ENCODE data around the gene TSPEAR.

TSPEAR gene

DNA sequence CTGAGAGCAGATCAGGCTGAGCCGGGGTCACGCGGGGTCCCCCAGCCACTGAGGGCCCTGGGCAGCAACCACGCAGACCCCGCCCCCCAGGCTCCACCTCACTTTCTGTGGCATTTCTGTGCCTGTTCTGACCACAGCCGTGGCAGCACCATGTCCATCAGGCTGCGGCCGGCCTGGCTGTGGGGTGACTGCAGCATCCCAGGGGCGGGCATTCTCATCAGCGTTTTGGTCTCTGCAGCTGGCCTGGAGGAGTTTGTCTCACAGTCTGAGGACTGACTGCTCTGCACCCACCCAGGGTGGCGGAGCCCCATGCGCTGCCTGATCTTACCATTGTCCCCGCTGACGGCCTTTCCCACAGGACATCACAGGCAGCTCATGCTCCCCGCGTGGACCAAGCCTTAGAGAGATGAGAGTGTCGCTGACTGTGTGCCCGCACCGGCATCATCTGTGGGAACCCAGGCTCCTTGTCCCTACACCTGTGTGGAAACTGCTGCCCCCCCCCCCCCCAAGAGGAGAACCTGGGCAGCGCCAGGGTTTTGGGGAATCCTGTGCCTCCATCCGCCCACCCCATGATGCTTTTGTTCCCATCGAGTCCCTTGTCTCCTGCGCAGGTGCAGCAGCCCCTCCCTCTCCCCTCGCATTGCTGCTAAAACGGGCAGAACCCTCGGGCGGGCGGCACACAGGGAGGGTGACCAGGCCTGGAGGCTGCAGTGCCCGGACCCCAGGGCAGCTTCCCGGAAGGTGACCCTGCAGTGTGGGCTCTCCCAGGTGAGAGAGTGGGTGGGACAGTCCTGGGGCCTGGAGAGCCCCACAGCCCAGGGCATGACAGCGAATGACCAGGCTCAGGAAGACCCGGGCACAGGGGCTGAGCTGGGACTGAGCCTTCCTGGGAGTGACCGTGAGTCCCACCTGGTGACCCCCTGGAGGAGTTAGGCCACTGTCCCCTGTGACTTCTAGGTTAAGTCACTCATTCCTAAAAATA lies 173.2 kb downstream of the TSPEAR start:
- no peak for DNase-seq

GRCh38 chr21:44535963-44536362 lies 175.4 kb downstream of the TSPEAR start:
- DNase-seq = no peak

GRCh38 chr21:44534688-44535087 lies 176.7 kb downstream of the TSPEAR start:
- DNase-seq = no peak

DNA sequence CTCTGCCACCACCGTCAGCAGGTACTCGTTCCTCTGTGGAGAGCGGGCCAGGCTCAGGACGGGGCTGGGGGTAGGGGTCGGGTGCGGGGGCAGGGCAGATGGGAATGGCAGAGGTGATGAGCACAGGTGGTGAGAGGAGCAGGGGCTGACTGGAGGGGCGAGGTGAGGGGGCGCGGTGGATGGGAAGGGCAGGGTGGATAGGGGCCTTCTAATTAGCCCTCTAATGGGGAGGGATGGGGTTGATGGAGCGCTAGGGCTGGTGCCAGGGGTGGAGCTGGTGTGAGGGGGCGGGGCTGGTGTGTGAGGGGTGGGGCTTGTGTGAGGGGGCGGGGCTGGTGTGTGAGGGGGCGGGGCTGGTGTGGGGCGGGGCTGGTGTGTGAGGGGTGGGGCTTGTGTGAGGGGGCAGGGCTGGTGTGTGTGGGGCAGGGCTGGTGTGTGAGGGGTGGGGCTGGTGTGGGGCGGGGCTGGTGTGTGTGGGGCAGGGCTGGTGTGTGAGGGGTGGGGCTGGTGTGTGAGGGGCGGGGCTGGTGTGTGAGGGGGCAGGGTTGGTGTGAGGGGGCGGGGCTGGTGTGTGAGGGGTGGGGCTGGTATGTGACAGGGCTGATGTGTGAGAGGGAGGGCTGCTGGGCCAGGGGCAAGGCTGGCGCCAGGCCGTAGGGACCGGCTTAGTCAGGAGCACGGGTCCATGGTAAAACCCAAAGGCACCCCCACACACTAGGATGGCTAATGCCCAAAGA lies 177.3 kb downstream of the TSPEAR start:
- DNase-seq = no peak

- DNase-seq = no peak
These were observed 178.1 kb downstream of the TSPEAR start for GRCh38 chr21:44533121-44533890.

DNA sequence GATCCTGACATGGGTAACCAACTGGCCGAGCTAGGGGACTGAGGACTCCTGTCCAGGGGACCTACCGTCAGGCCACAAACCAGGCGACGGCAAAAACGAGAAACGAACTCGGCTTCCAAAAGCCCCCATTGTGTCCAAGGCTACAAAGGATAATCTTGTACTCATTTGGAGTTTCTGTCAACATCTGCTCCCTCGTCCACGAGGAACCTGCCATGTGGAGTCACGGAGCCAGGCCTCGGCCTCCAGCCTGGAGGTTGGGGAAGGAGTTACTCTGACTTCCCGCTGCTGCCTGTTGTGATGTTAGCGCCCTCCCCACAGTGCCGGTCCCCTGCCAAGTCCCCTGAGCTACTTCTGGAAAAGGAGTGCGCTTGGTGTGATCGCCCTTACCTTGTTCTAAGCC lies 178.7 kb downstream of the TSPEAR start:
- DNase-seq = no peak

GRCh38 chr21:44531606-44532564 lies 179.5 kb downstream of the TSPEAR start:
- no peak for DNase-seq

DNA sequence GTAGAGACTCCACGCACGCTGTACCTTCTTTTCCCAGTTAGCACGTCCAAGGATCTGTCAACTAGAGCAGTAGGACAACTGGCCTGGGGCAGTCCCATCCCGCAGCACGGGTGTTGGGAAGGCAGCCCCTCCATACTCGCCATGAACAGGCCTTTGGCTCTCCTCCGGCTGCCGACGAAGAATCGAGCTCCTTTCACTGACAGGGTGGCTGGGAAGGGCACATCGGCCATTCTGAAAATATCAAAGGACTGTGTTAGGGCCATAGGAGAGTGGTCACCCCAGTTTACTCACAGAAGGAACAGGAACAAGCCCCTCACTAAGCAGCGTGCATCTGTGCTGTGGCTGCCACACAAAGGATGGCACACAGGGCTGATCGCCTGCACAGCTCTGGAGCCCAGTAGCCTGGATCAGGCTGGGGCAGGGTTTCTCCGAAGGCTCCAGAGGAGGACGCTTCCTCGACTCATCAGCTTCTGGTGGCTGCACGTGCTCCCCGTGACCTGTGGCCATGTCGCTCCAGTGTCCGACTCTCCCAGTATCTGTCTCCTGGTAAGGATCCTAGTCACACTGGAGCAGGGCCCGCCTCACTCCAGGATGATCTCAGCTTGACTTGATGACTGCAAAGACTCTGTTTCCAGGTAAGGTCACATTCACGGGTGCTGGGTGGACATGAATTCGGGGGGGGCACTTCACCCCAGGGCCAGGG lies 180.3 kb downstream of the TSPEAR start:
- DNase-seq = no peak

DNA sequence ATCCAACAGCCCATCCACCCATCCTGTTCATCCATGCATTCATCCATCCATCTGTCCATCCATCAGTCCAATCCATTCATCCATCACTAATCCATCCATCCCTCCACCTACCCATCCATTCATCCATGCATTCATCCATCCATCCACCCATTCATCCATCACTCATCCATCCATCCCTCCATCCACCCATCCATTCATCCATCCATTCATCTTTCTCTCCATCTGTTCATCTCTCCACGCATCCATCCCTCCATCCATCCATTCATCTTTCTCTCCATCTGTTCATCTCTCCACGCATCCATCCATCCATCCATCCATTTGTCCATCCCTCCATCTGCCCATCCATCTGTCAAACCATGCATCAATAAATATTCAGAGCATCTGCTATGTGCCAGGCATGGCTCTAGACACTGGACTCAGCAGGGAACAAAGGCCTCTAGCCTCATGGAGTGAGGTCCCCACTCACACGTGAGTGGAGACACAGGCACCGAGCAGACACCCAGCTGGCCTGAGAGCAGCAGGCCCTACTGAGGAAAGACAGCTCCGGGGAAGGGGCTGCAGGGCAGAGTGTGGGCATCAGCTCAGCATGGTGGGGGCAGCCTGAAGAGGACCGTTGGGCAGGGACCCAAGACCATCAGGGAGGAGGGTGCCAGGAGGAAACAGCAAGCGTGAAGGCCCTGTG lies 181.0 kb downstream of the TSPEAR start:
- no peak for DNase-seq

DNA sequence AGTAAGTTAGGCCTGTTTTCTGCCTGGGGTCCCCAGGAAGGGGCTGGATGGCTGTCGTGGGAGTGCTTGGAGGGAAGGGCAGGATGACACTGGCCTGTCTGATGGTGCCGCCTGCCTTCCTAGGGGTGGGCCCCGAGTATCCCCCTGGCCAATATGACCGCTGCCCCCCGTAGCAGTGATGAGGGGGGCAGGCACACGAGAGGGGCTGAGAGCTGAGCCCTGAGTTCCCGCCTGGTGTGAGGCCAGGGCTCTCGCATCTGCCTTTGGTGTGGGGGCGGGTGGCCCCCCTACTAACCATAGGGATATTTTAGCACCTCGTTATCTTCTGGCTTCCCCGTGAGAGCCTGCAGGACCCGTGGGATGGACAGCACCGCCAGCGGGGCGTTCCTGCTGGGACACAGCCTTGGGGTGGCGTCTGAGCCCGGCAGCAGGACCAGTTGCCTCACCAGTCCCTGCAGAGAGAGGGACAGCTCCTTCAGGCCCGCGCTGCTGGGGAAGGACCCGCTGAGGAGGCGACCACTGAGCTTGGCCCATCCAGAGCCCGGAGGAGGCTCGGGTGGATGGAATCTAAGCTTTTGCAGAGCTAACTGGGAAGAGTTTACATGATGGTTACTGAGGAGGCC lies 181.8 kb downstream of the TSPEAR start:
- no peak for DNase-seq

DNA sequence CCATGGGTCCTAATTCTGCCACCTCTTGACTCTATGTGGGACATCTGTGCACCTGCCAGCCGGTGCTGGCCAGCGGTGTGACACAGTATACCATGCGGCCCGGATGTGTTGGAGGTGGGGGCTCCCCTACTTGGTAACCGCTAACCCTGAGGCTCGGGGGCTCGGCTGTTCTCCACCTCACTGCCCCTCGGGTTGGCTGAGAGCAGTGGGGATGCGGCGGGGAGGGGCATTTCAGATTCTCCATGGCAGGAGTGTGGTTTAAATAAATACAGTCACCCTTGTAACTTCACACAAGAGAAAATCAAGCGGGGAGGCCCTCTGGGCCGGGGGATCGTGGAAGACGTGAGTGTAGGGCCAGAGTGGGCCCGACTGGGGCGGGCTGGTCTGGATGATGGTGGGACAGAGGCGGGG lies 182.4 kb downstream of the TSPEAR start:
- no peak for DNase-seq

DNA sequence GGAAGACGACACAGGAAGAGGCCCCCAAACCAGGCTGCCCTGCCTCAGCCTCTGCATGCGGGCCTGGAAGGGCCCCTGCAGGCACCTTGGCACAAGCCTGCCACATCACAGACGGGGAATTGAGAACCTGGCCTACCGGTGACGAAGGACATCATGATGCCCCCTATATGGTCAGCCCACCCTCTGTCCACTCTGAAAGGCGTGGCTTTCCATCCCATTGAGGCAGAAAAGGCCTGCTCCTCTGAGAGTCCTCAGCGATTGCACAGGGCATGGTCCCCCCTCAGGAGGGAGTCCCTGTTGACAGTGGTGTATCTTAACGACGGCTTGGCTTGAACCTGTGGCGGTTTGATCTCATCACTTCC lies 182.8 kb downstream of the TSPEAR start:
- DNase-seq = no peak

- DNase-seq = no peak
These were observed 183.3 kb downstream of the TSPEAR start for GRCh38 chr21:44527983-44528633.

- no peak for DNase-seq
These were observed 184.0 kb downstream of the TSPEAR start for GRCh38 chr21:44527156-44527982.

GRCh38 chr21:44526096-44526997 lies 185.0 kb downstream of the TSPEAR start:
- DNase-seq = no peak

DNA sequence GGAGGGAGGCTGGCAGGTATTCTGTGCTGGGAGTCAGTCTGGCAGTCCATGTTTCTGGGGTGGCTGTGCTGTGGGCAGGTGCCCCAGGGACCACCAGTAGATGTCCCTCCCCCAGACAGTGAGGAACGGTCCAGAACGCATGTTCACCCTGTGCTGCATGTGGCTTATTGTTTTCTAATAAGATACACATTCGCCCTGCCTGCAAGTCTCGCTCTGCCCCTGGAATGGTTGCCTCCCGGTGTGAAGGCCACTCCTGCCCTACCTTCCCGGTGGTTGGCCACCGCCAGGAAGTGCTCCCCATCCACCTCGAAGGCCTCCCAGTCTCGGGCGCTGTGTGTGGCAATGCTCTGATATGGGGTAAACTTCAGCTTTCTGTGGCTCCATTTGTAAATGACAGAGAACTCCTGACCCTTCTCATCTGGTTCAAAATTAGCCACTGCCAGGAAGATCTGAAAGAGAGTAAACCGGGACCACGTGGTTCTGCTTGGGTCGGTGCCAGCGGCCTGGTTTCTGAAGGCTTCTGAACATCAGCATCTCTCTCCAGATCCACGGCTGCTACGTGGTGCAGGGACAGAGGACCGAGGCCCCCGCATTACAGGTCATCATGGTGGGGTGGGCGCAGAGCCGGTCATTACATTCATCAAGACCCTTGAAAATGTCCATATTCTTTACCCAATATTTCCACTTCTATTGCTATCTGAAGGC lies 185.8 kb downstream of the TSPEAR start:
- no peak for DNase-seq

Data from CD4-positive, alpha-beta T cell treated with Interleukin-17A for 4 hours (primary cell).